GM21529 (cell line): ENCODE measurements around the gene LRMDA.
"Not testable (repeated sequence)": the region's sequence is repeated elsewhere in the genome, so short reads cannot be mapped to it uniquely, and the experiment has no call there.

ENCODE experiments used
- ATAC-seq: cut with Tn5 transposase; IDR thresholded peaks from one replicate; pipeline ENCODE4 v1.9.1; 2021; ENCODE audit not compliant: unreplicated experiment

The LRMDA gene

GRCh38 chr10:75764974-75765788, 333.8 kb downstream of the LRMDA start:
- ATAC-seq = no peak

- ATAC-seq = no peak
These were observed 334.3 kb downstream of the LRMDA start for GRCh38 chr10:75765789-75766096.

GRCh38 chr10:75766106-75766505, 334.7 kb downstream of the LRMDA start:
- no peak for ATAC-seq

GRCh38 chr10:75766752-75767151, 335.3 kb downstream of the LRMDA start:
- not testable (repeated sequence) for ATAC-seq

GRCh38 chr10:75770626-75771081, 339.2 kb downstream of the LRMDA start:
- no peak for ATAC-seq

GRCh38 chr10:75771606-75772005, 340.2 kb downstream of the LRMDA start:
- ATAC-seq = no peak

- ATAC-seq = no peak
These were observed 340.9 kb downstream of the LRMDA start for GRCh38 chr10:75772153-75772887.

GRCh38 chr10:75773231-75773780, 341.9 kb downstream of the LRMDA start:
- no peak for ATAC-seq

GRCh38 chr10:75773813-75774782, 342.7 kb downstream of the LRMDA start:
- ATAC-seq = no peak

- no peak for ATAC-seq
These were observed 343.5 kb downstream of the LRMDA start for GRCh38 chr10:75774783-75775490.

- ATAC-seq = no peak
These were observed 345.5 kb downstream of the LRMDA start for GRCh38 chr10:75776738-75777504.

GRCh38 chr10:75778665-75779064, 347.2 kb downstream of the LRMDA start:
- ATAC-seq = no peak

GRCh38 chr10:75779276-75779675, 347.9 kb downstream of the LRMDA start:
- ATAC-seq = no peak

GRCh38 chr10:75782463-75783248, 351.2 kb downstream of the LRMDA start:
- no peak for ATAC-seq

GRCh38 chr10:75788394-75789205, 357.2 kb downstream of the LRMDA start:
- ATAC-seq = no peak

- no peak for ATAC-seq
These were observed 362.4 kb downstream of the LRMDA start for GRCh38 chr10:75793848-75794247.

GRCh38 chr10:75801121-75801520, 369.7 kb downstream of the LRMDA start:
- no peak for ATAC-seq

GRCh38 chr10:75801661-75802060, 370.2 kb downstream of the LRMDA start:
- no peak for ATAC-seq
